Astrocyte of the cerebellum (primary cell): ENCODE results near the gene CPXM1.
"Not testable (repeated sequence)": the region's sequence is repeated elsewhere in the genome, so short reads cannot be mapped to it uniquely, and the experiment has no call there.

Experiments used
- DNase-seq: peaks from one replicate; pipeline ENCODE4 v3.0.0-alpha.2; 2011; ENCODE audit warnings: low read depth
- H3K4me3 ChIP-seq: 2 replicates; pipeline ENCODE4 v1.5.1; 2011; ENCODE audit warnings: mild to moderate bottlenecking, low read depth, low read length, moderate library complexity
- in situ Hi-C: cut with HindIII; loops from 2 replicates; pipeline ENCODE4 v1.10.0; 2017; ENCODE audit warnings: low sequenced_read_pairs
- TF ChIP-seq, protein P1 (sequence below): IDR thresholded peaks from 2 replicates; pipeline ENCODE4 v1.5.1; 2012; ENCODE audit warnings: low read length, low read depth, moderate library complexity, mild to moderate bottlenecking; ENCODE audit errors: missing control alignments

The CPXM1 gene

DNA sequence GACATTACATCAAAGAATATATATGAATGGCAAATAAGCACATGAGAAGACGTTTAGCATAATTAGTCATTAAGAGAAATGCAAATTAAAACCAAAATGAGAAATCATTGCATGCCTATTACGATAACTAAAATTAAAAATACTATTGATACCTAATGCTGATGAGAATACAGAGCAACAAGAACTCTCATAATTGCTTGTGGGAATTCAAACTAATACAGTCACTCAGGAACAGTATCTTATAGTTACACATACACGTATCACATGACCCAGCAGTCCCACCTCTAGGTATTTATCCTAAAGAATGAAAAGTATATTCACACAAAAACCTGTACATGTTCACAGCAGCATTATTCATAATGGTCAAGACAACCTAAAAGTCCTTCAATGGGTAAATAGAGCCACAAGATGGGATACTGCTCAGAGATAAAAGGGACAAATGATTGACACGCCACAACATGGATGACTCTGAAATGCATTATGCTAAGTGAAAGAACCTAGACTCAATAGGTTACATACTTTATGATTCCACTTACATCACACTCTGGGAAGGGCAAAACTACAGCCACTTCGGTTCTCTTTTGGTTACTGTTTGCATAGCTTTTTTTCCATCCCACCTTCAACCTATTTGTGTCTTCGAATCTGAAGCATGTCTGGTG lies 16.4 kb downstream of the CPXM1 start:
- in situ Hi-C loops = no loop called here
- no peak overlapping the region for H3K4me3 ChIP-seq
- TF ChIP-seq, protein P1, sequence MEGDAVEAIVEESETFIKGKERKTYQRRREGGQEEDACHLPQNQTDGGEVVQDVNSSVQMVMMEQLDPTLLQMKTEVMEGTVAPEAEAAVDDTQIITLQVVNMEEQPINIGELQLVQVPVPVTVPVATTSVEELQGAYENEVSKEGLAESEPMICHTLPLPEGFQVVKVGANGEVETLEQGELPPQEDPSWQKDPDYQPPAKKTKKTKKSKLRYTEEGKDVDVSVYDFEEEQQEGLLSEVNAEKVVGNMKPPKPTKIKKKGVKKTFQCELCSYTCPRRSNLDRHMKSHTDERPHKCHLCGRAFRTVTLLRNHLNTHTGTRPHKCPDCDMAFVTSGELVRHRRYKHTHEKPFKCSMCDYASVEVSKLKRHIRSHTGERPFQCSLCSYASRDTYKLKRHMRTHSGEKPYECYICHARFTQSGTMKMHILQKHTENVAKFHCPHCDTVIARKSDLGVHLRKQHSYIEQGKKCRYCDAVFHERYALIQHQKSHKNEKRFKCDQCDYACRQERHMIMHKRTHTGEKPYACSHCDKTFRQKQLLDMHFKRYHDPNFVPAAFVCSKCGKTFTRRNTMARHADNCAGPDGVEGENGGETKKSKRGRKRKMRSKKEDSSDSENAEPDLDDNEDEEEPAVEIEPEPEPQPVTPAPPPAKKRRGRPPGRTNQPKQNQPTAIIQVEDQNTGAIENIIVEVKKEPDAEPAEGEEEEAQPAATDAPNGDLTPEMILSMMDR = no peak
- DNase-seq = no peak

DNA sequence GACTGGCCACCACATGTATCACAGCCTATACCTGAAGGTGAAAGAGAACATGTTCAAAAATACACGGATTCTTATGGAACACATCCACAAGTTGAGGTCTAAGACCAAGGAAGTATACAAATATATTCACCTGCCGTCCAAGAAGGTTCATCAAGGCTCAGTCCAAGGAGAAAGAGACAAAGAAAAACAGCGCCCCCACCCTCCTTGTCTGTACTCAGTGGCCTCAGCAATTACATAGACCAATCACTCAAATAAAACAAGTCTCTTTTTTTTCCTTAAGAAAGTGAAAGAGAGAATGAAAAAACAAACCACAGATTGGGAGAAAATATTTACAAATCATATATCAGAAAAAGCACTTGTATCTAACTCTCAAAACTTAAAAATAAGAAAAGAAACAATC lies 19.5 kb downstream of the CPXM1 start:
- DNase-seq = no peak
- in situ Hi-C loops = no loop called here
- no peak overlapping the region for H3K4me3 ChIP-seq
- TF ChIP-seq, protein P1 = no peak

- DNase-seq = no peak
- H3K4me3 ChIP-seq = no peak overlapping the region
- in situ Hi-C loops = no loop called here
- TF ChIP-seq, protein P1 = no peak
Measured at GRCh38 chr20:2778602-2779321, 21.7 kb downstream of the CPXM1 start.

GRCh38 chr20:2775139-2775538 lies 25.3 kb downstream of the CPXM1 start:
- TF ChIP-seq, protein P1 = no peak
- in situ Hi-C loops = no loop called here
- H3K4me3 ChIP-seq = no peak overlapping the region
- no peak for DNase-seq

- in situ Hi-C loops = no loop called here
- H3K4me3 ChIP-seq = no peak overlapping the region
- DNase-seq = no peak
- TF ChIP-seq, protein P1 = no peak
Measured at GRCh38 chr20:2773812-2774211, 26.6 kb downstream of the CPXM1 start.

DNA sequence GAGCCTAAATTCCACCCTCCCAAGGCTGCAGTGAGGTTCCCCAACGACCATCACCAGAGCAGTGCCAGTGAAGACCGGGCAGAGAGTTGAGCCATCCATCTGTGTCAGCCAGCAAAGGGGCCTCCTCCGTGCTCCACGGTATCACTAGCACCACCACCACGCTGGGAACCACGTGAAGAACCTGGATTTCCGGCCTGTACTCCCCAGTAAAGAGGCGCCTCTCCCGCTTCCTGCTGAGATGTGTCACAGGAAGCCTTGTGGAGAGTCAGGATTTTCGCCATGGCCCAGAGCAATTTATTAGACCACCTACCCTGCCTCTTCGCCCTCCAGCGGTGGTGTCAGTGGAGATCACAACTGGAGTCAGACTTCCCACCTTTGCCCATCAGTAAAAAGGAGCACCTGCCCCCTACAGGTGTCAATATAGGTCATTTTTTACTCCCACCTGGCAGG lies 28.8 kb downstream of the CPXM1 start:
- no peak for DNase-seq
- in situ Hi-C loops = no loop called here
- no peak overlapping the region for H3K4me3 ChIP-seq
- TF ChIP-seq, protein P1 = no peak

GRCh38 chr20:2770091-2770490 lies 30.3 kb downstream of the CPXM1 start:
- DNase-seq, H3K4me3 ChIP-seq, in situ Hi-C loops: not testable (repeated sequence)
